Heart left ventricle (tissue), 16 donors: Measurements from ENCODE around the gene GJD4. TPM values are rescaled to one million over a fixed set of nuclear protein-coding genes. Genes with fewer than 3 reads are reported as not detected.

ENCODE experiments used
- ATAC-seq, 4 donors: fragments of 200-7000 bp; cut with Tn5 transposase; one replicate each; pipeline ENCODE4 v1.9.1; 2020 to 2022; ENCODE audit warnings: moderate library complexity in 4 of 4, mild to moderate bottlenecking in 3 of 4, moderate number of reproducible peaks in 1 of 4
- DNase-seq, 5 donors: peaks; one replicate each; pipeline ENCODE4 v3.0.0-alpha.2; 2020
- H3K27ac ChIP-seq, 12 donors: fragments of 200-600 bp; sonication (generic) in 4 of 12; one replicate each; pipeline versions ENCODE4 v1.5.0 to v1.8.0; 2016 to 2022; ENCODE audit warnings: mild to moderate bottlenecking in 2 of 12
- H3K27me3 ChIP-seq, 9 donors: fragments of 200-600 bp; sonication (generic) in 2 of 9; one replicate each; pipeline versions ENCODE4 v1.5.1 to v1.8.0; 2016 to 2022; ENCODE audit warnings: mild to moderate bottlenecking in 3 of 9
- H3K36me3 ChIP-seq, 9 donors: fragments of 200-600 bp; sonication (generic) in 2 of 9; one replicate each; pipeline versions ENCODE4 v1.5.0 to v1.8.0; 2018 to 2022; ENCODE audit warnings: mild to moderate bottlenecking in 2 of 9
- H3K4me1 ChIP-seq, 12 donors: fragments of 200-600 bp; sonication (generic) in 4 of 12; one replicate each; pipeline versions ENCODE4 v1.5.0 to v1.8.0; 2016 to 2022; ENCODE audit warnings: mild to moderate bottlenecking in 3 of 12
- H3K4me3 ChIP-seq, 12 donors: fragments of 200-600 bp; sonication (generic) in 4 of 12; one replicate each; pipeline versions ENCODE4 v1.5.0 to v1.8.0; 2017 to 2022; ENCODE audit warnings: mild to moderate bottlenecking in 9 of 12, moderate library complexity in 4 of 12
- H3K9me3 ChIP-seq, 12 donors: fragments of 200-600 bp; sonication (generic) in 4 of 12; one replicate each; pipeline versions ENCODE4 v1.5.0 to v1.8.0; 2016 to 2022; ENCODE audit warnings: mild to moderate bottlenecking in 1 of 12
- CTCF ChIP-seq, 12 donors: fragments of 200-600 bp; sonication (generic) in 4 of 12; IDR thresholded peaks; one replicate each; pipeline versions ENCODE4 v1.5.0 to v1.8.0; 2018 to 2022; ENCODE audit warnings: antibody characterized with exemption in 12 of 12, mild to moderate bottlenecking in 5 of 12
- POLR2A ChIP-seq, 2 donors: fragments of 450-650 bp; IDR thresholded peaks; one replicate each; pipeline ENCODE4 v1.6.1; 2017; ENCODE audit warnings: antibody characterized with exemption in 2 of 2, mild to moderate bottlenecking in 2 of 2, moderate library complexity in 2 of 2
- WGBS, 4 donors: extraction: QIAGEN DNeasy Blood & Tissue Kit in 2 of 4; methylation state at CpG; one replicate each; pipeline versions ENCODE4 v1.1.5 to v1.1.7; 2013 to 2018; 5-methylcytosine and 5-hydroxymethylcytosine counted together
- intact Hi-C, 10 donors: fragments of 100-400 bp; cut with DNase I; formaldehyde crosslinking; loops; one replicate each; pipeline versions ENCODE4 v1.11.1 to v1.14.2; 2022
- long read RNA-seq, 3 donors: library from polyadenylated mRNA; unstranded; transcript quantifications; one replicate each; pipeline ENCODE4 v2.0.0, GENCODE V29; 2020 to 2021
- polyA plus RNA-seq, 2 donors: library from polyadenylated mRNA; stranded (reverse); fragments of 200-250 nt; gene quantifications; one replicate each; pipeline ENCODE4 v1.2.3, GENCODE V29; 2013
- total RNA-seq, 9 donors: library from RNA; depleted of rRNA in 2 of 9; stranded (reverse); fragments of >200 nt in 2 of 9; fragmentation: NEBNext Ultra II Directional in 3 of 9; extraction: Animal tissue kit (Norgen Biotek cat#: 25700) in 3 of 9; gene quantifications; one replicate each; pipeline versions ENCODE4 v1.1.0 to v1.2.4, GENCODE V29; 2016 to 2023
- donor health status: ischemic (EF 13 %, LVEDD 7.1; RV severe dilation, severe dysfunction).
- donor health status: healthy with polysubstance abuse.
- donor health status: DM: no; HTN: yes; CAD: no.
- donor health status: DM: no; HTN: no; CAD: no.
- donor health status: ischemic (EF 25% LVEDD 6.9; RV normal size, moderate dysfunction).
- donor health status: ischemic (EF 25% LVEDD 5.7; RV mildly dilated, moderate dysfunction).
- donor health status: healthy.
- donor health status: DM: yes; HTN: yes; CAD: no.
- donor health status: ischemic (EF 35%, LVEDD 5.7; RV mildly dilated, moderate dysfunction).
- donor health status: nonischemic (EF 11% LVEDD 7.7; RV severe dilation, severe dysfunction).
- donor health status: DM: yes; HTN: yes; CAD: no.
- donor health status: PGD.
- donor health status: ischemic (EF 29% LVEDD 5.4; RV normal size, mild dysfunction).
- donor health status: nonischemic (EF 23%, LVEDD 6.1; RV moderate dilation, normal function).

The GJD4 gene
- total RNA-seq (not detected), polyA plus RNA-seq (not detected)
- long read RNA-seq, donor 1 = 0 reads
- long read RNA-seq, donor 2 = 0 reads
- long read RNA-seq, donor 3 = 0 reads

GRCh38 chr10:35605191-35605590 is at the start of gene GJD4:
GJD4 (plus strand) TSS chr10:35605341; CDS start chr10:35605568, 227 bp downstream.
- WGBS, 4 donors = 58 to 70% (median 64%) methylated on average over 8 of the region's 8 CpGs
- ATAC-seq (no peak), DNase-seq (no peak)
- intact Hi-C loops = loop anchor here in 1 of 10 donors (10.0 kb wide), 1 partner anchor 360 kb away; no protein-coding TSS in a partner anchor
- no peak within 1 kb of the TSS for H3K4me3 ChIP-seq
- H3K27ac ChIP-seq = no peak within 1 kb of the TSS
- no peaks in the 10 kb centered on the region for H3K36me3 ChIP-seq
- H3K4me1 ChIP-seq = peaks cover 0 to 12% (median 2%) of the 10 kb centered on the region in 12 donors
- peaks cover 0 to 4% (median 0%) of the 10 kb centered on the region in 12 donors for H3K9me3 ChIP-seq
- peaks cover 0 to 36% (median 22%) of the 10 kb centered on the region in 9 donors for H3K27me3 ChIP-seq
- TF ChIP-seq POLR2A (IDR thresholded peaks at IDR 0.05) = no peak
- TF ChIP-seq CTCF (IDR thresholded peaks at IDR 0.05) = no peak

- Histone ChIP-seq H3K27me3 (no peaks in the 10 kb centered on the region), H3K4me3 (no peak overlapping the region), H3K27ac (no peak overlapping the region), H3K36me3 (peaks cover 0 to 55% (median 30%) of the 10 kb centered on the region in 9 donors), H3K9me3 (no peaks in the 10 kb centered on the region), H3K4me1 (peaks cover 0 to 27% (median 7%) of the 10 kb centered on the region in 12 donors)
- intact Hi-C loops = no loop called here
- WGBS, 4 donors = 94 to 96% (median 94%) methylated on average over 6 of the region's 6 CpGs
- no peak for TF ChIP-seq POLR2A (IDR thresholded peaks at IDR 0.05)
- TF ChIP-seq CTCF (IDR thresholded peaks at IDR 0.05) = no peak
- ATAC-seq = no peak
- no peak for DNase-seq
Measured at GRCh38 chr10:35555962-35556930, 48.9 kb upstream of the GJD4 start.

- peaks cover 0 to 33% (median 12%) of the 10 kb centered on the region in 12 donors for H3K4me1 ChIP-seq
- H3K9me3 ChIP-seq = no peaks in the 10 kb centered on the region
- ATAC-seq = no peak
- 93 to 100% (median 100%) methylated on average over 1 of the region's 1 CpG for WGBS, 4 donors
- peaks cover 0 to 46% (median 23%) of the 10 kb centered on the region in 9 donors for H3K36me3 ChIP-seq
- H3K4me3 ChIP-seq = no peak overlapping the region
- H3K27ac ChIP-seq = no peak overlapping the region
- TF ChIP-seq POLR2A (IDR thresholded peaks at IDR 0.05) = no peak
- no peak for TF ChIP-seq CTCF (IDR thresholded peaks at IDR 0.05)
- no peak for DNase-seq
- H3K27me3 ChIP-seq = no peaks in the 10 kb centered on the region
- intact Hi-C loops = no loop called here
Measured at GRCh38 chr10:35558276-35558675, 46.9 kb upstream of the GJD4 start.

- Histone ChIP-seq H3K9me3 (no peaks in the 10 kb centered on the region), H3K27me3 (no peaks in the 10 kb centered on the region), H3K4me1 (peaks cover 4 to 35% (median 20%) of the 10 kb centered on the region in 12 donors), H3K27ac (no peak overlapping the region), H3K36me3 (peaks cover 0 to 35% (median 13%) of the 10 kb centered on the region in 9 donors), H3K4me3 (no peak overlapping the region)
- 94 to 96% (median 95%) methylated on average over 5 of the region's 5 CpGs for WGBS, 4 donors
- no peak for TF ChIP-seq POLR2A (IDR thresholded peaks at IDR 0.05)
- no peak for TF ChIP-seq CTCF (IDR thresholded peaks at IDR 0.05)
- no peak for ATAC-seq
- DNase-seq = no peak
- intact Hi-C loops = no loop called here
Measured at GRCh38 chr10:35559416-35559815, 45.7 kb upstream of the GJD4 start.
